Hematopoietic multipotent progenitor cell treated with erythropoietin and hydrocortisone succinate and interleukin-3 and kit ligand, for 17 days (in vitro differentiated cells): Measurements from ENCODE around the gene GPR150.

Experiments used
- DNase-seq: peaks from one replicate; pipeline ENCODE4 v3.0.0-alpha.2; 2015; ENCODE audit warnings: low spot score

Gene GPR150

DNA sequence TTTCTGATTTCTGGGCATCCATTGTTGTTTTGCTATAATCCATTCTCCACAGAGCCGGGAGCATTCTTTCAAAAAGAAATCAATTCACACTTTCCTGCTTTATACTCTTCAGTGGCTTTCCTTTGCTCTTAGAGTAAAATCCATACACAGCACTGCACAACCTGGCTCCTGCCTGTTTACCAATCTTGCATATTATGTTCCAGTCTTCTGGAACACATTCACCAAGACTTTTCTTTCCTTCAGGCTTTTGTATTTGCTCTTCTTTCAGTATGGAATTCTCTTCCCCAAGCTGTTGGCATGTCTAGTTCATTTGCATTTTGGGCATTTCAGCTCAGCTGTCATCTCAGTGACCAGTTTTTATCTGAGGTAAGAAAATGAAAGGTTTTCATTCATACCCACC, 33.0 kb downstream of the GPR150 start:
- DNase-seq, result peak; percentile 48

DNA sequence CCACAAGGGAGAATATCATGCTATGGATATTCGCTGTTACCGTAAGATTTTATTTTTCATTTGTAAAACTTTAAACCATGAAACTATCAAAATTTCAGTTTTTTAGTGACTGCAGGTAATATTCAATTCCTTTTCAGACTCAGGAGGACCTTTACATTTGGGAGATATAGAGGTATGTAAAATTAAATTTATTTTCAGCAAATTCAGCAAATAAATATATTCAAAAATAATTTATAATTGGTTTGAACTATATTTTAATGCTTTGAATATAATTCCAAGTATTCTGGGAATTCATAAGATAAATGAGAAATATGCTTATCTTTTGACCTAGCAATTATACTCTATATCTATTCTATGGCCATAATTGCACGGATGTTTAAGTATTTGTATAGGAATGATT, 34.3 kb downstream of the GPR150 start:
- DNase-seq, result no peak

DNA sequence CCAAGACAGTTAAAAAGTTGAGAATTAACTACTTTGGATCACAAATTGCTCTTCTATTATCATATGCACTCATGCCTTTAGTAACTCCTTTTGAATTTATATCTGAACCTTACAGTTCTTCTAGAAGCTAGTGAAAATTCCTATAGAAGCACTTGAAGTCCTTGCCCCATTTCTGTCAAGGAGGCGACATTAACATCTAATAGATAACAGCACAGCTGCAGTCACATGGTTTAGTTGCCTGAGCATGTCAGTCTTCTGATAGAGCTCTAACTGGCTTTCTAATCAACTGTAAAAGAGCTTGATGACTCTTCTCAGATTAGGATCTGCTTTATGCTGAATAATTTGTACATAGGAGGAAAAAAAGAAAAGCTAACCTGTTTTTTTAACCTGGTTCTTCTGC, 35.7 kb downstream of the GPR150 start:
- peak; percentile 83 for DNase-seq

DNA sequence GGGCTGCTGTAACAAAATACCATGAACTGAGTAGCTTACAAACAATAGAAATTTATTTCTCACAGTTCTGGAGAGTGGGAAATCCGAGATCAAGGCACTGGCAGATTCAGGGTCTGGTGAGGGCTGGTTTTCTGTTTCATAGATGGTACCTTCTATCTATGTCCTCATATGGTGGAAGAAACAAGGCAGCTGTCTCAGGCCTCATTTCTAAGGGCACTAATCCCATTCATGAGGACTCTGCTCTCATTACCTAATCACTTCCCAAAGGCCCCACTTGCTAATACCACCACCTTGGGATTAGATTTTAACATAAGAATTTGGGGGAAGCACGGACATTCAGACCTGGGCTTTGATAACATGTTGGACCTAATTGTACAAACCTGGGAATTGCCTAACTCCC, 40.2 kb downstream of the GPR150 start:
- DNase-seq, result no peak

DNA sequence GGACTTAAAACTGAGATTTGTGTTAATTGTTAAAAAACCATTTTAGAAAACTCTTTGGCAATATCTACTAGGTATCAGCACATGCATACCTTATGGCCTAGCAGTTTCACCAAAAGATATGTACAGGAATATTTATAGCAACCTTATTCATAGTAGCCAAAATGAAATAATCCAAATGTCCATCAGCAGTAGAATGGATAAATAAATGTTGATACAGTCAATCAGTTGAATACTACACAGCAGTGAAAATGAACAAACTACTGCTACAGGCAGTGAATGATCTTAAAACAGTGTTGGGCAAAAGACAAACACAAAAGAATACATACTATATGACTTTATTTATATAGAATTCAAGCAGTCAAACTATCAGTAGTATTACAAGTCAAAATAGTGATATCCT, 43.1 kb downstream of the GPR150 start:
- no peak for DNase-seq

DNA sequence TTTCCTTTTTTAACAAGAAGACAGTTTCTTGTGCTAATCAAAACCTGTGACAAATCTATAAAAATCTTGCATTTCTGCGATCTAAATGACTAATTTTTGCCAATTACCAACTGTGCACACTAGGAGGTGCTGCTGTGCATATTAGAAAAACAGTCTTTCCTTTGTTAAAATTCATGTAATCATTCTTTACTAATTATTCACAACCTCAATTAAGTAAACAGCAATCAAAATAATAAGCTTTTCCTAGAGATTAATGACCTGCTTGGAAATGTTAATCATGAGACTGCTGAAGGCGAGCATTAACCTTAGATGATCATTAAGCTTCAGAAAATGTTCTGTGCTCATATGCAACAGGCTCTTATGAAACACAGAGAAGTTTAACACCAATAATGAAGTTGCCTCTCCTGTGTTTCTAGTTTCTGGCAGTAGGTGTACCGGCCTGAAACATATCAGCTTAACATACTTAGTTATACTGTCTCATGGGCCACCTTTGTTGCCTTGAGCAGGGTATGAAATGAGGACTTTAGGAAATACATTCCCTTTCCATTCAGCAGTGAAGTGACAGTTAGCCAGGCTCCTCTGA, 44.4 kb downstream of the GPR150 start:
- DNase-seq, result peak; percentile 72

DNA sequence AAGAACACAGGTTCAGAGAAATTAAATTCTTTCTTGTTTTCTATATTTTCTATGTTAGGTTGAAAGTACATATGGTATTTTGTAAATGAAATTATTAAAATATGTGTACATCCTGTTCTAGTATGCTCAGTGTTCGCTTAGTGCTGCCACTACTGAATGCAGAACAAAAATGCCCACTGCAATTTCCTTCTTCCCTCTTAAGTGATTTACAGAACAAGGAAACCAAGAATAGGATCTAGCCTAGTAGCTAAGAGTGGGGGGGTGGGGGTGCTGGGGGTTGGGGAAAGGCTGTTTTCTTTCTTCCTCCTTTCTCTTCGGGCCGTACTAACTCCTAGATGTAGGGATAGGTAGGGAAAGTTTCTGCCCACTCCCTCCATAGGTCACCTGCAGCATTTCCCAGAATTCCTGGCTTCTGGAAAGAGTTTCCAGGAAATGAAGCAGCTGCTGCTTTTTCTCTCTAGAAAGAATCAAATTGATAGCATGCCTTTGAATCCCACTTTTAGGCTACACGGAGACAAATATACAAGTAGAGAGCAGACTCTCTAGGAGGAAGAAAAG, 47.3 kb downstream of the GPR150 start:
- DNase-seq, result no peak

DNA sequence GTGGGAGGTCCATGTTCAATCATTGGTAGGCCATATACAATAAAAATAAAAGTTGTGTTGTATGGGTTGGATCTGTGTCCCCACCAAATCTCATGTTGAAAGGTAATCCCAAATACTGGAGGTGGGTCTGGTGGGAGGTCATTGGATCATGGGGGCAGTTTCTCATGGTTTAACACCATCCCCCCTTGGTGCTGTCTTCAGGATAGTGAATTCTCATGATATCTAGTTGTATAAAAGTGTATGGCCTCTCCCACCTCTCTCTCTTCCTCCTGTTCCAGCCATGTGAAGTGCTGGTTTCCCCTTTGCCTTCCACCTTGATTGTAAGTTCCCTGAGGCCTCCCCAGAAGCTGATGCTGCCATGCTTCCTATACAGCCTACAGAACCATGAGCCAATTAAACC, 47.8 kb downstream of the GPR150 start:
- DNase-seq, result no peak

DNA sequence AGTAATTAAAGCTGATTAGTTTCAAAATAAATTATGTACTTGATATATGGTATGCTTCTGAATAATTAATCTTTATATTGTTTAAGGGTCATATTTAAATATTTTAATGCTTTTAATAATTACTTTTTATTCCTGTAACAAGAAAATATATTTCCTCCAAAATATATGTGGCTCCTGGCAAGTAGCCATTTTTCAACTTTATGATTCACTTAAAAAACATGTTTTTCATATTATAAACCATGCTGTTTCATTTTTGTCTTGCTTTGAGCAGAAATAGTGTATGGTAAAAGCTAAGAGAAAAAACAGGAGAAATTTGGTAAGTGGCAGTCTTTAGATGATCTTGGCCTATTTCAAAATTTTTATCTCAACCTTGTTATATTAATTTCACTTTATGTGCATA, 48.3 kb downstream of the GPR150 start:
- no peak for DNase-seq

DNA sequence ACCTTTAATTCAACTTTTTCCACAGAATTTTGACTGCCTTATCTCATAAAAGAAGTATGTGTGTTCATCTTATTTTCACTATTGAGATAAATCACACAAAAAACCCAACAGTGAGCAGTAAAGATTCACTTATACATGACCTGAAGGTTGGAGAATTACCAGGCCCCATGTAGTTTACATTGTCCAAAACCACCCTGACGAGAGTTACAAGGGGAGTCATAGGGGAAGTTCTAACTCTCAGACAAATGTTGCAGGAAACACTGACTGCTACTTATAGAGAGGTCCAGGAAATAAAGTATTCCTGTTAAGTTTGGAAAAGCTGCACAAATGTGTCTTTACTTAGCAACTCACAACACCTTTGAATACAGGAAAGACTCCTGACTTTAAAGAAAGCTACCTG, 48.8 kb downstream of the GPR150 start:
- no peak for DNase-seq

DNA sequence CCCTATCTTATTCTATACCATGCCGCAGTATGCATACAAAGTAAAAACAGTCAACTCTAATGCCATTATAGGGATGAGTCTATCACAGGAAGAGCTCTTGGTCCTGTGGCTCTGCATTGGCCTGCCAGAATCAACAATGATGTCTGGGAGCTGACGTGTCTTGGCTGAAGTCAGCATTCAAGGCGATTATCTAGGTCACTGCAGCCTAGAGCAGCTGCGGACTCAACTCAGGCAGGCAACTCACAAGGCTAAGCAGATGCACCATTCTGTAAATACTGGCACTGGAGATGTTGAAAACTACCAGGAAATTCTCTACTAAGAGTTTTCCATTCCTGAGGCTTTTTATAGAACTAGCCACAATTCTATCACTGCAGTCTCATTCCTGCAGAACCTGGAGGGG, 49.7 kb downstream of the GPR150 start:
- no peak for DNase-seq

DNA sequence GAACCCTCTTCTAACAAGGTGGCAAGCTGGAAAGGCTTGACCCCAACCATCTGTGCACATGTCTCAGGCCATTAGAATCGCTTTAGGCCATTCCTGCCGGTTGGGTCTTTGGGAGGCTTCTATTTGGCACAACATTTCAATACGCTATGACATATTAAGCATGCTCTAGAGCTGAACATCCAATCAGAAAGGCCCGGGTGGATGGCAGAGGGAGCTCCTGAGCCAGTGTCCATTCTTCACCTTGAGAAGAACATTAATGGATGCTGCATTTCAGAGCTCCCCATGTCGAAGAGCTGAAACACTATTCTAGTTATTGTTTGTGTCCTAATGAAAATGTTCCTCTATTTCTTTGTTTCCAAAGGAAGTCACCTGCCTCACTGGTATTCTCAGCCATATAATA, 50.1 kb downstream of the GPR150 start:
- DNase-seq, result no peak

DNA sequence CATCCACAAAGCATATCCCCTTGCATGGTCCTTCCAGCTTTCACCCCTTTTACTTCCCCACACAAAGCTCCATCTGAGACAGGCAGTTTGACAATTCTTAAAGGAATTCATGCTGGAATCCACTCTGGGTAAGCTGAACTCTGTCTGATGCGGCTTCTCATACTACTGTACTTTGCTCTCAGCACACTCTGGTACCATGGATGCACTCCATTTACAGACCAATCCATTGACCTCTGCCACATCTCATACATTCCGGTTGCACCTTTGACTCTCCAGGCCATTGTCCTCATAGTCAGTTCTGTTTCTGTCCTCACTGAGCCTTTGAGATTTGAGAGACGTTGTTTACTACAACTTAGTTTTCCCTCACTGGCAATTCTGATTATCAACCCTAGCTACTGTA, 50.7 kb downstream of the GPR150 start:
- DNase-seq, result no peak
